Endothelial cell (in vitro differentiated cells): ENCODE measurements around the gene CAMTA1. TPM values are rescaled to one million over a fixed set of nuclear protein-coding genes. Genes with fewer than 3 reads are reported as not detected.

Source experiments
- DNase-seq: peaks from one replicate; pipeline ENCODE4 v3.0.0; 2021; ENCODE audit warnings: low spot score
- H3K27ac Mint-ChIP-seq: one replicate; pipeline ENCODE4 v1.8.0; 2021; ENCODE audit warnings: mixed read lengths, inconsistent platforms; ENCODE audit not compliant: unreplicated experiment
- H3K27me3 Mint-ChIP-seq: one replicate; pipeline ENCODE4 v1.8.0; 2021; ENCODE audit warnings: mild to moderate bottlenecking, moderate library complexity, mixed read lengths, inconsistent platforms; ENCODE audit not compliant: unreplicated experiment
- H3K36me3 Mint-ChIP-seq: one replicate; pipeline ENCODE4 v1.8.0; 2021; ENCODE audit warnings: mild to moderate bottlenecking, low read depth, mixed read lengths, inconsistent platforms; ENCODE audit not compliant: unreplicated experiment
- H3K4me1 Mint-ChIP-seq: one replicate; pipeline ENCODE4 v1.8.0; 2021; ENCODE audit warnings: mild to moderate bottlenecking, mixed read lengths, inconsistent platforms; ENCODE audit not compliant: unreplicated experiment
- H3K4me3 Mint-ChIP-seq: one replicate; pipeline ENCODE4 v1.8.0; 2021; ENCODE audit warnings: mild to moderate bottlenecking, mixed read lengths, inconsistent platforms; ENCODE audit not compliant: unreplicated experiment
- H3K9me3 Mint-ChIP-seq: one replicate; pipeline ENCODE4 v1.8.0; 2021; ENCODE audit warnings: mixed read lengths, inconsistent platforms; ENCODE audit not compliant: unreplicated experiment
- total RNA-seq: library from RNA; stranded (reverse); fragmentation: NEBNext Ultra II Directional; extraction: Animal tissue kit (Norgen Biotek cat#: 25700); gene quantifications from one replicate; pipeline ENCODE4 v1.2.1, GENCODE V29; 2021; ENCODE audit not compliant: unreplicated experiment
- TF ChIP-seq, protein P1 (sequence below): fragments of 200-600 bp; sonication (generic); IDR thresholded peaks from one replicate; pipeline ENCODE4 v1.5.0; 2021; ENCODE audit warnings: antibody characterized with exemption; ENCODE audit not compliant: unreplicated experiment

Gene CAMTA1
- total RNA-seq, 1 donor from 2014 or later, result 87.3 TPM

DNA sequence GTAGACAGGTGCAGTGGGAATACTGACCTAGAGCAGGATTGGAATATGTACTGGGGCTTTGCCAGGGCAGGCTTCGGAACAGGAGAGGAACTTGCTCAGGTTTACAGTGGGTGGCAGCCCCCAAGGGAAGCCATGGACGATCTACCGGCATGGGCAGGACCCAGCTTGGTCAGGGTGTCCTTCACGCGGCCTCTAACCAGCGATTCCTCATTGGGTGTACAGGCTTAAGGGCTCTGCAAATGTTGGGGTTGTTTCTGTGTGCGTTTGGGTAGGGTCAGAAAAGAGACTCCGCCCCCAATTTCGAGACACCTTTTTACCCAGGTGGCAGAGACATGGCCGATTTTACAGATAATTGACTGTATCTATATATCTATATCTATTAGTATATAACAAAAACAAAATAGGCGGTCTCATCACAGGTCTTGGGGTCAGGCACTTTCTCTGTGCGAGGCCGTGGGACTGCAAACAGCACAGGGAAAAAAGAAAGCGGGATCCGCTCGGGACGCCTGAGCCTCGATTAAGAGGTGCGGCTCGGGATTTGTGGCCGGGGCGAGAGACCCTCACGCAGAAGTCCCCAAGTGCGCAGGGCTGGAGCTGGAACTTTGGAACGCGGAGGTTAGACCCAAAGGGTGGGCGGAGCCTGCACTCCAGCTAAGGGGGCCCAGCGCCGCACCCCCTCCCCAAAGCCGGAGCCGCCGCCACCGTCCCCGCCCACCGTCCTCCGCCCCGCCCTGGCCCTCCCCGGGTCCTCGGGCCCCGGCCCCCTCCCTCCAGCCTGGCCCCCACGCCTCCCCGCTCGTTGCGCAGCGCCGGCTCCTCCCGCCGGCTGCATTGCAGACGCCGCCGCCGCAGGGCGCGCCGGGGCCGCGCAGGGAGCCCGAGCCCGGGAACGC lies 918.3 kb downstream of the CAMTA1 start:
- H3K27ac Mint-ChIP-seq, result no peak overlapping the region
- H3K36me3 Mint-ChIP-seq, result peaks cover 8% of the 10 kb centered on the region
- peak; percentile 25 for DNase-seq
- H3K4me1 Mint-ChIP-seq, result peaks cover 20% of the 10 kb centered on the region
- peaks cover 26% of the 10 kb centered on the region for H3K27me3 Mint-ChIP-seq
- peak overlapping the region; percentile 87 for H3K4me3 Mint-ChIP-seq
- no peaks in the 10 kb centered on the region for H3K9me3 Mint-ChIP-seq
- TF ChIP-seq, protein P1, sequence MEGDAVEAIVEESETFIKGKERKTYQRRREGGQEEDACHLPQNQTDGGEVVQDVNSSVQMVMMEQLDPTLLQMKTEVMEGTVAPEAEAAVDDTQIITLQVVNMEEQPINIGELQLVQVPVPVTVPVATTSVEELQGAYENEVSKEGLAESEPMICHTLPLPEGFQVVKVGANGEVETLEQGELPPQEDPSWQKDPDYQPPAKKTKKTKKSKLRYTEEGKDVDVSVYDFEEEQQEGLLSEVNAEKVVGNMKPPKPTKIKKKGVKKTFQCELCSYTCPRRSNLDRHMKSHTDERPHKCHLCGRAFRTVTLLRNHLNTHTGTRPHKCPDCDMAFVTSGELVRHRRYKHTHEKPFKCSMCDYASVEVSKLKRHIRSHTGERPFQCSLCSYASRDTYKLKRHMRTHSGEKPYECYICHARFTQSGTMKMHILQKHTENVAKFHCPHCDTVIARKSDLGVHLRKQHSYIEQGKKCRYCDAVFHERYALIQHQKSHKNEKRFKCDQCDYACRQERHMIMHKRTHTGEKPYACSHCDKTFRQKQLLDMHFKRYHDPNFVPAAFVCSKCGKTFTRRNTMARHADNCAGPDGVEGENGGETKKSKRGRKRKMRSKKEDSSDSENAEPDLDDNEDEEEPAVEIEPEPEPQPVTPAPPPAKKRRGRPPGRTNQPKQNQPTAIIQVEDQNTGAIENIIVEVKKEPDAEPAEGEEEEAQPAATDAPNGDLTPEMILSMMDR, result no peak

DNA sequence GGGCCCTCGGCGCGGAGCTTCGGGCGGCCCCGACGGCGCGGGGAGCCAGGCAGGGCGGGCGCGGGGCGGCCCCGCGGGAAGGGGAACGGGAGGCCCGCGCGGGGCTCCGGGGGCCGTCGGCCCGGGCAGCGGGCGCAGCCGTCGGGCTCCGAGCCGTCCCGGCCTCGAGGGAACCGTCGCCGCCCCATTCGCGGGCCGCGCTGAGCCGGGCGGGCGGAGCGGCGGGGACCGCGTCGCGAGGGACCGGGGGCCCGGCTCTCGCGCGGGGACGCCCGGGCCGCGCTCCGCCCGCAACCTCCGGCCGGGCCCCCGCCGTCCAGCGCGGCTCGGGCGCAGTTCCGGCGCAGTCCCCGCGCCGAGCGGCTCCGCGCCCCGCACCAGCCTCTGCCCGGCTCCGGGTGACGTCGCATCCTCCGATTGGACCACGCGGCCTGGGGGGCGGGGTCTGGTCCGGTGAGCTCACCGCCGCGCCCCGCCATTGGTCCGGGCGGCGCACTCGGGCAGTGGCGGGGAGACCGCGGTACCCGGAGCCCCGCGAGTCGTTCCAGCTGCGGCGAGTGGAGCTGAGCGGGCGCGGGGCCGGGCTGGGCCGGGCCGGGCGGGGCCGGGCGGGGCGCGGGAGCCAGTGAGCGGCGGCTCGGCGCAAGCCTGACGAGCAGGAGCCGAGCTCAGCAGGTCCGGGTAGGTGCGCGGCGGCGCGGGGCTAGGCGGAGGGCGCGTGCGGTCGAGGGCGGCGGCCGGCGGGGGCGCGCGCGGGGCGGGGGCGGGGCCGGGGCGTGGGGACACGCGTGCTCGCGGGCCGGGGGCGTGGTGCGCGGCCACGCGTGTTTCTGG lies 919.2 kb downstream of the CAMTA1 start:
- H3K4me3 Mint-ChIP-seq, result no peak overlapping the region
- DNase-seq, result peak; percentile 97
- H3K27me3 Mint-ChIP-seq, result peaks cover 24% of the 10 kb centered on the region
- H3K27ac Mint-ChIP-seq, result no peak overlapping the region
- H3K4me1 Mint-ChIP-seq, result peaks cover 20% of the 10 kb centered on the region
- H3K9me3 Mint-ChIP-seq, result no peaks in the 10 kb centered on the region
- peaks cover 8% of the 10 kb centered on the region for H3K36me3 Mint-ChIP-seq
- TF ChIP-seq, protein P1, result no peak

- Mint-ChIP-seq H3K4me3 (peak overlapping the region; percentile 88), H3K27ac (peak overlapping the region; percentile 75), H3K36me3 (peaks cover 8% of the 10 kb centered on the region), H3K27me3 (peaks cover 26% of the 10 kb centered on the region), H3K4me1 (peaks cover 20% of the 10 kb centered on the region), H3K9me3 (no peaks in the 10 kb centered on the region)
- TF ChIP-seq, protein P1, result no peak
- peak; percentile 18 for DNase-seq
Measured at GRCh38 chr1:7705048-7705907, 920.0 kb downstream of the CAMTA1 start.

- Mint-ChIP-seq H3K4me3 (peak overlapping the region; percentile 88), H3K27ac (peak overlapping the region; percentile 75), H3K27me3 (peaks cover 26% of the 10 kb centered on the region), H3K9me3 (no peaks in the 10 kb centered on the region), H3K4me1 (peaks cover 20% of the 10 kb centered on the region), H3K36me3 (peaks cover 8% of the 10 kb centered on the region)
- TF ChIP-seq, protein P1, result no peak
- no peak for DNase-seq
Measured at GRCh38 chr1:7705908-7706216, 920.6 kb downstream of the CAMTA1 start.
